ENCODE measurements around the gene USP49.

GRCh38 chr6:41756354-41756753, 138.8 kb downstream of the USP49 start:
- TF ChIP-seq ZNF138 (tag by site-specific recombination; IDR thresholded peaks at IDR 0.05; ENCODE audit: borderline replicate concordance) (no peak), ZNF146 (tag by site-specific recombination; IDR thresholded peaks at IDR 0.05) (no peak), ZNF274 (IDR thresholded peaks at IDR 0.05; ENCODE audit: low read length) (no peak), ZNF274 (tag by site-specific recombination; IDR thresholded peaks at IDR 0.05; ENCODE audit: borderline replicate concordance) (no peak), ZNF76 (tag by site-specific recombination; IDR thresholded peaks at IDR 0.05; ENCODE audit: borderline replicate concordance, low read depth) (no peak), CTCF (tag by site-specific recombination; IDR thresholded peaks at IDR 0.05) (no peak), ZNF423 (tag by site-specific recombination; IDR thresholded peaks at IDR 0.05) (no peak), ZBTB21 (tag by site-specific recombination; IDR thresholded peaks at IDR 0.05) (no peak), KLF9 (tag by site-specific recombination; IDR thresholded peaks at IDR 0.05; ENCODE audit: low read depth) (no peak)

Data from HEK293 (cell line).